NB4 (cell line): ENCODE results near the gene LRFN2.

Experiments
- DNase-seq: peaks from one replicate; pipeline ENCODE4 v3.0.0; 2010; ENCODE audit warnings: low read depth
- H3K4me3 ChIP-seq: one replicate; pipeline ENCODE4 v1.5.1; 2011; ENCODE audit warnings: mild to moderate bottlenecking, low read depth, low read length, moderate library complexity
- MYC ChIP-seq: IDR thresholded peaks from 2 replicates; pipeline ENCODE4 v1.6.1; 2011; ENCODE audit warnings: low read depth, low read length
- POLR2A ChIP-seq: IDR thresholded peaks from 2 replicates; pipeline ENCODE4 v1.6.1; 2011; ENCODE audit warnings: mild to moderate bottlenecking; ENCODE audit not compliant: insufficient read length; ENCODE audit errors: extremely low read depth
- TF ChIP-seq, protein P1 (sequence below): IDR thresholded peaks from one replicate; pipeline ENCODE4 v1.5.1; 2012; ENCODE audit warnings: low read depth, low read length
- TF ChIP-seq, protein P2 (sequence below): IDR thresholded peaks from 2 replicates; pipeline ENCODE4 v1.6.1; 2011; ENCODE audit warnings: low read depth, low read length

Gene LRFN2

DNA sequence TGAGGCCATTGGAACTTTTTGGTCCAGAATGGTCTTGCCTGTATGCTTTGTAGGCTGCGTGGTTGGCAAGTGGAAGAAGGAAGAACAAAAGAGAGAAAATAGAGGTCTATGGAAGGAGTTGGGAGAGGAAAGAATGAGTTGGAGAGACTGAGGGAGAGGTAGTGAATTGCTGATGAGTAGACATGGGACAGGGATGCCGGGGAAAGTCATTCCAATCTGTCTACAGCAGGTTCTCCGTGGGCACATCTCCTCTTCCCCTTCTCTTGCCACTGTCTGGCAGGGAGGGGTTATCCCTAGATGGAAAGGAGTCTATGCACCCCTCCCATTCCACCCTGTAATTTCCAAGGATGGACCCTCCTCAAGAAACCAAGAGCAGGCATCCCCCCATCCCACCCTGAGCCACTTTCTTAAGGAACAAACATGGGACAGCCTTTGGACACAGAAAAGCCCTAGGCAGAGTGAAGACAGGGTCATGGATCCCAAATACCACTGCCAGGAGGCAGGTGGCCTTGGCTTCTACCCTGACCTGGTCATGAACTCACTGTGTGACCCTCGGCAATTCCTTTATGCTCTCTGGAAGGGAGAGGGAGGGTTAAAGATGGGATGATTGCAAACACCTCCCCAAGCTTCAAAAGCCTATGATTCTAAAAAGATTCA, 196.9 kb downstream of the LRFN2 start:
- no peak overlapping the region for H3K4me3 ChIP-seq
- DNase-seq: no peak
- TF ChIP-seq, protein P1, sequence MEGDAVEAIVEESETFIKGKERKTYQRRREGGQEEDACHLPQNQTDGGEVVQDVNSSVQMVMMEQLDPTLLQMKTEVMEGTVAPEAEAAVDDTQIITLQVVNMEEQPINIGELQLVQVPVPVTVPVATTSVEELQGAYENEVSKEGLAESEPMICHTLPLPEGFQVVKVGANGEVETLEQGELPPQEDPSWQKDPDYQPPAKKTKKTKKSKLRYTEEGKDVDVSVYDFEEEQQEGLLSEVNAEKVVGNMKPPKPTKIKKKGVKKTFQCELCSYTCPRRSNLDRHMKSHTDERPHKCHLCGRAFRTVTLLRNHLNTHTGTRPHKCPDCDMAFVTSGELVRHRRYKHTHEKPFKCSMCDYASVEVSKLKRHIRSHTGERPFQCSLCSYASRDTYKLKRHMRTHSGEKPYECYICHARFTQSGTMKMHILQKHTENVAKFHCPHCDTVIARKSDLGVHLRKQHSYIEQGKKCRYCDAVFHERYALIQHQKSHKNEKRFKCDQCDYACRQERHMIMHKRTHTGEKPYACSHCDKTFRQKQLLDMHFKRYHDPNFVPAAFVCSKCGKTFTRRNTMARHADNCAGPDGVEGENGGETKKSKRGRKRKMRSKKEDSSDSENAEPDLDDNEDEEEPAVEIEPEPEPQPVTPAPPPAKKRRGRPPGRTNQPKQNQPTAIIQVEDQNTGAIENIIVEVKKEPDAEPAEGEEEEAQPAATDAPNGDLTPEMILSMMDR: no peak
- TF ChIP-seq, protein P2, sequence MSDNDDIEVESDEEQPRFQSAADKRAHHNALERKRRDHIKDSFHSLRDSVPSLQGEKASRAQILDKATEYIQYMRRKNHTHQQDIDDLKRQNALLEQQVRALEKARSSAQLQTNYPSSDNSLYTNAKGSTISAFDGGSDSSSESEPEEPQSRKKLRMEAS: no peak
- no peak for TF ChIP-seq MYC
- no peak for TF ChIP-seq POLR2A

DNA sequence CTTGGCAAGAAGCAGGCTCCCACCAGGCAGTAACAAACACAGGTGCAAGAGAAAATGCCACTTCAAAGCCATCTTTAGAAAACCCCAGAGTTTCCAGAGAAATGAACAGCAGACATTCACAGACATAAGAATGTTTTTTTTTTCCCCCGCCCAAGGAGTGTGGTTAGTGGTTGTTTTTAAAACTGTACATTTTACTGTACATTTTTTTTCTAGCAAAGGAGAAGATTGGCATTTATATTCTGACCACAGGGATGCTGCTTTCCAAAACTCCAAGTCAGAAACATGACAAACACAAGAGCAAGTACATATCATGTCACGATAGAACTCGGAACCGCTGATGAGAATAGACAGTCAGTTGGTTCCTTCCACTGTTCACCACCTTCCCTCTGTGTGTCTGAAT, 197.9 kb downstream of the LRFN2 start:
- TF ChIP-seq MYC: no peak
- TF ChIP-seq, protein P2: no peak
- TF ChIP-seq POLR2A: no peak
- TF ChIP-seq, protein P1: no peak
- no peak for DNase-seq
- no peak overlapping the region for H3K4me3 ChIP-seq

DNA sequence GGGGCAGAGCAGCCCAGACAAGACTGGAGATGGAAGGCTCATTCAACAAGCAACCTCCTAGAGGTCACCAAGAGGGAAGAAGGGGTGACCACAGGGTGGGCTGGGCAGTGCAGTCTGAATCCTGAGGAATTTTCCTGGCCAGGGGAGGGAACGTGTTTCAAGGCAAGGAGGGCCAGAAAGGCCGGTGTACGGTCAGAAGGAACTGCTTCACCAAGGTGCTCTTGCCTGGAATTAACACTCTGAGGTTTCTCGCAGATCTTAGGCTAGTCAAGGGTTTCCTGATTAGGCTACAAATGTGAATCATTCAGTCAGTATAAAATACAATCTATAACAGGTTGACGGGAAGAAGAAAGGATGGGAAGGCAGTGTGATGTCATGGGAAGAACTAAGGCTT, 199.3 kb downstream of the LRFN2 start:
- no peak for DNase-seq

DNA sequence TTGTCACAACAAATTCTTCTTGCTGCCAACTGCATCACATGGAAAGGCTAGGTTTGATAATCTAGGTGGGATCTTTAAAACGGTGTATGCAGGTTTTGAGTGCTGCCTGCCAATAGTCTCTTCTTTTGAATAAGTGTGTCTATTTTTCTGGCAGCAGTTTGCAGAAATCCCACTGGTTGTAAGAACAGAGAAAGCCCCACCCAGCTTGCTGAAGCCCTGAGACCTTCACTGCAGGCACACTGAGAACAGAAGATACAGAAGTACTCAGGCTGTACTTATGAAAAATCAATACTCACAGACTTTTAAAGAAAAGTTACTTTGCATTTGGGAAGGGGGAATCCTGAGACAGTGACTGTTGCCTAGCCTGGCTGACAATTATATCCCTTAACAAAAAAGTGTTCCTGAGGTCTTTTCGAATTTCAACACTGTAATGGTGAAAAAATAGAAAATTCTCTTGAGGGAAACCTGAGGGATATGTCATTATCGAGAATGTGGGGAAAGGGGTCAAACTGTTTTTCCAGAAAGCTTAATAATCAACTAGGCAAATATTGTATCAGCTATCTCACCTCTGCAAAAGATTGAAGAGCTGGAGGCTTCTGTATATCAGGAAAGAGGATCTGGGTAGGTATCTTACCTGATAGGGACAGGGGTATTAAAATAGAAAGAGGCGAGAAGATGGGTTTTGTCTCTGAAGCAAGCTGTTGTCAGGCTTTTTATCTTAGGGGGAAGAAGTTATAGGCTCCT, 199.9 kb downstream of the LRFN2 start:
- H3K4me3 ChIP-seq: no peak overlapping the region
- TF ChIP-seq POLR2A (no peak), MYC (no peak)
- TF ChIP-seq, protein P2: no peak
- TF ChIP-seq, protein P1: no peak
- no peak for DNase-seq

More for the DNA sequence above, 199.3 kb downstream of the LRFN2 start:
- no peak overlapping the region for H3K4me3 ChIP-seq
- no peak for TF ChIP-seq POLR2A
- no peak for TF ChIP-seq MYC
- TF ChIP-seq, protein P1: no peak
- TF ChIP-seq, protein P2: no peak

DNA sequence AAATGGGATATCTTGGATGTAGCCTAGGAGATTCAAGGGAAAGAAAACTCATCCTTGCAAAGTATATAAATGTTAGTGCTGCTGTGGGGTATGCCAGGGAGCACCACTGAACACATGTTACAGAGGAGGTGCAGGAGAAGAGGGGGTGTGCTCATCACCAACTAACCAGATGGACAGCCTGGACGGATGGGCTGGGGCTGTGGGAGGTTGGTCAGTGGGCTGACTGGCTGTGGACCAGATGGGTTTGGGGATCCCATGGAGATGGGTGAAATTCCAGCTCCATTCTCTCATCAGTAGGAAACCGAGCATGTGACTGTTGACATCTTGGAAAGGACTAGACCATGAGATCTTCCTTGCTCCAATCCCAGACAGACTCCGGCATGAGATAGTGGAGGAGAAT, 201.0 kb downstream of the LRFN2 start:
- TF ChIP-seq MYC (no peak), POLR2A (no peak)
- TF ChIP-seq, protein P1: no peak
- TF ChIP-seq, protein P2: no peak
- DNase-seq: no peak
- no peak overlapping the region for H3K4me3 ChIP-seq
